GM15510 (cell line): ENCODE measurements around the gene SCN3B.

ENCODE experiments used
- POLR2A ChIP-seq: IDR thresholded peaks from 3 replicates; pipeline ENCODE4 v1.6.1; 2011; ENCODE audit warnings: borderline replicate concordance; ENCODE audit not compliant: insufficient read length; ENCODE audit errors: extremely low read depth

The SCN3B gene

DNA sequence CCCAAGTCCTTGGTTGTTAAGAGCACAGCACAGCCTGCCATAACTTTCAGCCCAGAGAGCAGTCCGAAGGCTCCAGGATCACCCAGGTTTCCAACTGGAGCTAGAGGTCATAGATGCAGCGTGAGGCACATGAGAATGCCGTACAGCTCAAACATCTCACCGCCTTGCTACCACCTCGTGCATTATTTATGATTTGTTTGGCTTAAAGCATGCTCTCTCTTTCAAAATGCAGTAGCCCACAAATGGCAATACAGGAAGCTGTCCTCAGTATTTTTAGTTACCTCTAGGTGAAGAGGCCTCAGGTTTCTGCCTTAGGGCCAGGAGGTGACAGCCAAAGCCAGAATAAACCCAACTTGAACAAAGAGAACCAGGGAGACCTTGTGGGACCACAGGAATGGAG is 14.4 kb downstream of the SCN3B start:
- no peak for TF ChIP-seq POLR2A

DNA sequence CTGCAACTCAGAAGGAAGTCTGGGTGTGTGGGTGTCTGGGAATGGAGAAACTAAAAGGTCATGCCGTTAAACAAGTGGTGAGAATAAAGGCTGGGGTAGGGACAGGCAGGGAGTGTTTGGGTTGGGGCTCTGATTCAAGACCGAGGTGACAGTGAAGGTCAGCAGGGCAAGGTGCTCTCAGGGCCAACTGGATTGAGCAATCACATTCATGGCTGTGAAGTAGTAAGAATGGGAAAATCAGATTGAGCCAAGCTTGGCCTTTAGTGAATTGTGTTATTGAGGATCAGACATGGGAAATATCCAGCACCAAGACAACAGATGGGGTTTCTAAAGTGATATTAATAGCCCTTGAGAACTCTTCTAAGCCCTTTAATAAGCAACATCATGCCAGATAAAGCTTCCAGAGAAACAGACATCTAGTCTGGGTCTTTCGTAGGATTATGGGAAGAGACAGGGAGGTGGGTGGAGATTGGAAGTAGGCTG is 24.3 kb downstream of the SCN3B start:
- TF ChIP-seq POLR2A, result no peak

DNA sequence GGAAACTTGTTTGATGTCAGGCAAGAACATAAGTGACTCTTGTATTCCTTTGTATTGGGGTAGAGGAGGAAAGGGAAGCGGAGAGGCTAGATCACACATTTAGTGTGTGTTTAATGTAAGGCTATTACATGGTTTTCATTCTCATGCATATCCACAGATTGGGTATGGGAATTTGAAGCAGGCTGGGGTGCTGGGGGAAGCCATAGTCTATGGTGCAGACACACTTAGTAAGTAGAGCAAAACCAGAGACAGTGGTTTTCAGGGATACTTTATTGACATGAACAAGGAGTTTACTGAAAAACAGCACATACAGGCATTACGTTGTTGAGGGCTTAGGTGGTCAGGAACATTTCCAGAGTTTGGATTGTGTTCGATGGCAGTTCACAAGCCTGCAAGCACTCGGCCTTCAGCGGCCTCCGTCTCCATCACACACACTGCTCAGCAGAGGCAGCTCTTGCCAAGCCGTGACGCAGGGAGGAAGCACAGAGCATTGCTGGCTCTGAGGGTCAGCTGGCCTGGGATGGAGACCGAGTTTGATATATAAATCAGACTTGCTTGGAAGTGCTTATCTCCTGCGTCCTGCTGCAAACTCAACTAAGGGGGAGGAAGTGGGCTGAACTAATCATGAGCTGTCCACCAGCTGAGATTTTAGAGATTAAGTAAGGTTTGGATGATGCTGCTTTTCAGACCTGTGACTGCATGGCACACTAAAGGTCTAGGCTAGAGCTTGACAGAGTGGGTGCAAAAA is 25.3 kb downstream of the SCN3B start:
- TF ChIP-seq POLR2A, result no peak

DNA sequence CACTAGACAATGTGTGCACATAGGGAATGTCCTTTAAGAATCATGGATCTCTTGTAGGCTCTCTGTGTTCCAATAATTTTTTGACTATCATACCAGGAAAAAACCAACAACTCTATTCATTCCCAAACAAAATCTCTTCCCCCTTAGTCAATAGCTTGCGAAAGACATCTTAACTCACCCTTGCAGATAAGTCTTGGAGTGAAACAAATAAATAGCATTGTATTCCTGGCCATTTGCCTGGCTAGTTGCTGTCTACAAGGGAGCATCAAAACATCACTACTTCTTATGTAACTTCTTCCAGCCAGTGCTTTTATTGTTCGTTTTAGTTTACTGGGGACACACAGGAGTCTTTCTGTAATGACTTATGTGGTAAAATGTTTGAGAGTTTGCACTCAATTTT is 29.4 kb downstream of the SCN3B start:
- TF ChIP-seq POLR2A, result no peak

DNA sequence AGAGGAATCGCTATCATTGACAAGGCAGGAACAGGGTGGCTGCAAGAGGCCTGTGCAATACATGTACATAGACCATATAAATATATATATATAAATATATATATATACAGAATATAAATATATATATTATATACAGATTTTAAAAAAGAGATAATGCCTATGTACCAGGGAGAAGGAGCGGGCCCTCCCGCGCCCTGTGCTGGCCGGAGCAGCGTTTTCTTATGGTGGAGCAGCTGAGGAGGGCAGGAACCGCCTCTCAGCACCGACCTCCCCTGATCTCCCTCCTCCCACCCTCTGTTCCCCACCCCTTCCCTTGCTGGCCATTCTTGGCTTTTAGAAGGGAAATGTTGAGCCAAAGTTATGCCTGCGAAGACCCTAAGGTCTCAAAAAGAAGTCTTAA is 31.8 kb downstream of the SCN3B start:
- TF ChIP-seq POLR2A, result no peak

DNA sequence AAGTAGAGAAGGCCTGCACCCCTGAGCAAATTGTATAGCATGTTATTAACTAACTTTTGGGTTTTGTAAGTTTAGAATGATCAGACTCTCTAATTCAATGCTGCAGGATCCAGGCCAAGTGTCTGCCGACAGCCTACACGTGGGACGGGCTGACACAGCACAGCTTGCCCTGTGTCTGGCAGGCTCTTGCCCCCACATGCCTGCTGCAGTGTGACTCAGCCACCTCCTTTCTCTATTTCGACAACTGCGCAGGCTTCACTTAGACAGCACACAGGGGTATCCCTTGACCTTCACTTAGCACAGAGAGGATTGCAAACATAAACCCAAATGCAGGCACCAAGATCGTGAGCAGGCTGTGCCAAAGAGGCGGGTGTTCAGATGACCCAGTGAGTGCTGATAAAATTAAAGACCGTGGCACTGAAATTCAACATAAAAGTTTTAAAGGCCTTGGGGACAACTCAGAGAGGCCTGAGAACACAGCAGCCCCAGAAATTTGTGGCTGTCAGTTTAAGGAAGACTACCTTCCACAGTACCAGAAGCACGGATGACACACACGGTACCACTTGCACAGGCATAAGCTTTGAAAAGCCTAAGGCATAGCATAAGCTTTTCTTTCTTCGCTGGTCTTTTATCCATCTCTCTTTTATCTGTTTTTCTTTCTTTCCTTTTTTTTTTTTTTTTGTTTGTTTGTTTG is 37.8 kb downstream of the SCN3B start:
- TF ChIP-seq POLR2A, result no peak

DNA sequence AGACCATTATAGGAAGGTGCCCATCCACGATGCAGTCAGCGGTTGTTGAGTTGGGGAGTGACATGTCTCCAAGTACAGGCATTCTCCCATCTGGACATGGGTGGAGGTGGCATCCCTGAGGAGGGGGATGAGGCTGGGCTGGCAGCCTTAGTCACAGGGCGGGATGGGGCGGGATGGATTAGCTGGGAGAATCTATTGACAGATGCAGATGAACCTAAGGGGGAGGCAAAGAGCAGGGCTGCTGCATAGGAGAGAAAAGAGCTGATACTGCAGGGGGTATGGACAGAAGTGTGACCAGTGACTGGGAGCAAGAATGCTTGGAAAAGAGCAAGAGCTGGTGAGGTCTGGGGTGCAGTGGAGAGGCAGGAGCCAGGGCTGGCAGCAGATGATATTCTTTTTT is 42.7 kb downstream of the SCN3B start:
- no peak for TF ChIP-seq POLR2A

DNA sequence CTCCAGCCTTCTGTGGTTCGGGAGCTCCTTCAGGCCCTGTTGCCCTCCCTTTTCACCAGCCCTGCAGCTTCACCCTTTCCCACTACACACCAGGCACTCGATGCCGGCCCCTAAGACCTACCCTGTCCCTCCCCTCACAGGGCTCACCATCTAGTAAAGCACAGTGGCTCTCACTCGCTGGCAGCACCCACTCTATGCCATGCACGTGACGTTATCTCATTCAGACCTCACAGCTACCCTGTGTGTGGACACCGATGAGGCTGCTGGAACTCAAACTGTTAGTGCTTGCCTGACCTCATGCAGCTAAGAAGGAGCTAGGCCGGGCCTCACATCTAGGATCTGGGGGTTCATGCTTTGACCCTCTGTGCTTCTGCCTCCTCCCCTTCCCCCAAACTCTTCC is 45.5 kb downstream of the SCN3B start:
- no peak for TF ChIP-seq POLR2A

DNA sequence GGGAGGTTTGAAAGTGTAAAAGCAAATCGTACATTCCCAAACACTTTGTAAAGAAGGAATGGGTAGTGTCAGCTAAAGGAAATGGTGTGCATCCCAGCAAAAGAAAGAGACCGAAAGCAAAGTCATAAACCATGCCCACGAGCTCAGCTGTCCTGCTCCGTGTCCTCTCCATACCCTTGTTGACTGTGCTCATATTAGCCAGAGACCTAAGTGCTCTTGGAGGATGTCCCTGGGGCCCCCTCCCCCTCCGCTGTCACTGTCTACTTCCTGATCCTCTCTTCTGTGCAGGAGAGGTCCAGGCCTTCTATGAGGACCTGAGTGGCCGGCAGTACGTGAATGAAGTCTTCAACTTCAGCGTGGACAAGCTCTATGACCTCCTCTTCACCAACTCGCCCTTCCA is 46.1 kb downstream of the SCN3B start:
- TF ChIP-seq POLR2A, result no peak

DNA sequence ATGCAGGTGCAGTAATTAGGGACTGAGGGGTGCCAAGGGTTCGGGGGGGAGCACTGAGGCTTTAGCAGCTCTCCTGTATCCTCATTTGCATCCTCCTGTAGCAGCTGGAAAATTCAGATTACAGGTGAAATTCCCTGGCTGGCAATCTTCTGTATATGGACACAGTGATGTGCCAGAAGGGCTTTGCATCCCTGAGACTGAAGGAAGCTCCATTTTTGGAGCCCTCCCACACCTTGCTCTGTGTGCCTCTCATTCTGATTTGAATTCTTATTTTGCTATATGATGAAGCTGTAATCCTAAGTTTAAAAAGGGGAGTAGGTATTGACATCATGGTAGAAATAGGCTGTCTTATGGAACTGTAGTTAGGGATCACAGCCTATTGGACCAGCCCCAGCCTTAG is 46.6 kb downstream of the SCN3B start:
- TF ChIP-seq POLR2A, result no peak

DNA sequence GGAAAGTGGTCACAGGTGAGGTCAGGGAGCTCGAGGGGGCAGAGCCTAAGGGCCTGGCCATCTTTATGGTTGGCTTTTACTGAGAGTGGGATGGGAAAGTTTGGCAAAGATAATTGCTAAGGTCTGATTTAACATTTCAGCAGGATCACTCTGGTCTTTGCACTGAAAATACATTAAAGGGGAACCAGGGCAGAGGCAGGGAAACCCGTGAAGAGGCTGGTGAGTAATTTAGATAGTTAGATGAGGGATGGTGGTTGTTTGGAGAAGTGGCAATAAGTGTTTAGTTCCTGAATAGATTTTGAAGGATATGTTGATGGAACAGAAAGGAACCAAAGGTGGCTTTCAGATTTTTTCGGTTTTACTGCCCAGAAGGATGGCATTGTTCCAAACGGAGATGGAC is 50.8 kb downstream of the SCN3B start:
- no peak for TF ChIP-seq POLR2A

DNA sequence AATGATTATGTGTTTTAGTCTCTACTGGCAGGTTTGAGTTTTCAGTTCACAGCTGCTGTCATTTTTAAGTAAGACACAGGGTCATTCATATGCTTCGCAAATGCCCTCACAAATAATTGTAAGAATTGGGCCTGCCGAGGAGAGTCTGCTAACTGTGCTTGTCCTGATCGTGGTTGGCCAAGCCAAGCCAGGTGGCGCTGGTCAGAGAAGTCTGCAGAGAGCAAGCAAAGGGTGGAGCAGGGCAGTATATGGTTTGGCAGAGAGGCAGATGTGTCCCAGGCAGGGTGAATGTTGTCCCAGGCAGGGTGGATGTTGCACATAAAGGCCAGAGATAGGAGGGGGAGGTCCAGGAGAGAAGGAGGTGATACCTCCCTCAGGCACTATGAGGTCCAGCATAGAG is 52.7 kb downstream of the SCN3B start:
- TF ChIP-seq POLR2A, result no peak

DNA sequence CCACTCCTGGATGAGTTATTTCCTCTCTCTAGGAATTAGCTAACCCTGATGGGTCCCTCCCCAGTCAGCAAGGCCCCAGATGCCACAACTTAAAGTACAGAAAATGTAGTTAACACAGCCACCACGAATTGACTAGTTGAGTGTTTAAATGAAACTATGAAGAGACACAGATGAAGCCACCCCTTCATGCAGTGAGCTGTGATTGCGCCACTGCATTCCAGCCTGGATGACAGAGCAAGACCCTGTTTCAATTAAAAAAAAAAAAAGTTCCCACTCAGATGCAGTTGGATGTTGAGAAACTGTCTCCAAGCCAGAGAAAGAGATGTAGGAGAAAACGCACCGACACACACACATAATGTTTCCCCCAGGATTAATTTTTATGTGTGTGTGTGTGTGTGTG is 53.3 kb downstream of the SCN3B start:
- no peak for TF ChIP-seq POLR2A

DNA sequence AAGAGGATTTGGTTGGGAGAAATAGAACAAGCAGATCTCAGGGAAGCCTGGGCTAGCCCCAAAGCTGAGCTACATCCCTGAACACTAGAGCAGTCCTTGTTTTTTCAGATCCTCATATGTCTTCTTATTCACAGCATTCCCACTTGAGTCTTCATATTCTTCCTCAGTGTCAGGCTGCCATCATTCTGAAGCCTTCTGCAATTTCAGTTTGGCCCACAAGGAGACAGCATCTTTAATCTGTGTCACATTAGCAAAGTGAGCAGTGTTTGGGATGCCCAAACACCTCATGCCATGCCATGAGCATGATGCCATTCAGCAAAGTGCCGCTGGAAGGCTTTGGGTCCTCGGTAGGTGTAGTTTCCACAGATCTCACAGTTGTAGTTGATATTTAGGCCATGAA is 56.6 kb downstream of the SCN3B start:
- TF ChIP-seq POLR2A, result no peak

DNA sequence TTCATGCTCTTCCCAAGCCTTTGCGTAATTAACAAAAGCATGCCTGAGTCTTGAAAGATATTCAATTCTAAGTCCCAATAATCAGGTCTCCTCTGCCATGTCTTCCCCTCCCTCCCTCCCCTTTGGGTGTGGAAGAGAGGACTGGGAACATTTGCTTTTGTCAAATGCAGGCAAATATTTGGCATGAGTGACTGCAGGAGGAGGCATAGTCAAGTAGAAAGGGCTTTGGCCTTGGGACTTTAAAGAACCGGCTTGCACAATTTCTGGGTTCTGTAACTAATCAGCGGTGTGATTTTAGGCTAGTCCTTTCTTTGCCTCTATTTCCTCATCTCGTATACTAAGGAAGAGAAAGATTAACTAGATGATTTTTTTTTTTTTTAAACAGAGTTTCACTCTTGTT is 59.5 kb downstream of the SCN3B start:
- TF ChIP-seq POLR2A, result no peak
